GM18873 (cell line): ENCODE data around the gene CD300A.

ENCODE experiments used
- ATAC-seq: cut with Tn5 transposase; IDR thresholded peaks from one replicate; pipeline ENCODE4 v1.9.1; 2021; ENCODE audit warnings: mild to moderate bottlenecking, moderate library complexity, moderate number of reproducible peaks; ENCODE audit not compliant: unreplicated experiment, low FRiP score

The CD300A gene

DNA sequence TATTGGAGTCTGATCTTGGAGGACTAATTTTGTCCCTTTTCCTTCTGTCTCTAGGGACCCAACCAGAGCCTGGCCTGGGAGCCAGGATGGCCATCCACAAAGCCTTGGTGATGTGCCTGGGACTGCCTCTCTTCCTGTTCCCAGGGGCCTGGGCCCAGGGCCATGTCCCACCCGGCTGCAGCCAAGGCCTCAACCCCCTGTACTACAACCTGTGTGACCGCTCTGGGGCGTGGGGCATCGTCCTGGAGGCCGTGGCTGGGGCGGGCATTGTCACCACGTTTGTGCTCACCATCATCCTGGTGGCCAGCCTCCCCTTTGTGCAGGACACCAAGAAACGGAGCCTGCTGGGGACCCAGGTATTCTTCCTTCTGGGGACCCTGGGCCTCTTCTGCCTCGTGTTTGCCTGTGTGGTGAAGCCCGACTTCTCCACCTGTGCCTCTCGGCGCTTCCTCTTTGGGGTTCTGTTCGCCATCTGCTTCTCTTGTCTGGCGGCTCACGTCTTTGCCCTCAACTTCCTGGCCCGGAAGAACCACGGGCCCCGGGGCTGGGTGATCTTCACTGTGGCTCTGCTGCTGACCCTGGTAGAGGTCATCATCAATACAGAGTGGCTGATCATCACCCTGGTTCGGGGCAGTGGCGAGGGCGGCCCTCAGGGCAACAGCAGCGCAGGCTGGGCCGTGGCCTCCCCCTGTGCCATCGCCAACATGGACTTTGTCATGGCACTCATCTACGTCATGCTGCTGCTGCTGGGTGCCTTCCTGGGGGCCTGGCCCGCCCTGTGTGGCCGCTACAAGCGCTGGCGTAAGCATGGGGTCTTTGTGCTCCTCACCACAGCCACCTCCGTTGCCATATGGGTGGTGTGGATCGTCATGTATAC, 26.5 kb upstream of the CD300A start:
- ATAC-seq: no peak

DNA sequence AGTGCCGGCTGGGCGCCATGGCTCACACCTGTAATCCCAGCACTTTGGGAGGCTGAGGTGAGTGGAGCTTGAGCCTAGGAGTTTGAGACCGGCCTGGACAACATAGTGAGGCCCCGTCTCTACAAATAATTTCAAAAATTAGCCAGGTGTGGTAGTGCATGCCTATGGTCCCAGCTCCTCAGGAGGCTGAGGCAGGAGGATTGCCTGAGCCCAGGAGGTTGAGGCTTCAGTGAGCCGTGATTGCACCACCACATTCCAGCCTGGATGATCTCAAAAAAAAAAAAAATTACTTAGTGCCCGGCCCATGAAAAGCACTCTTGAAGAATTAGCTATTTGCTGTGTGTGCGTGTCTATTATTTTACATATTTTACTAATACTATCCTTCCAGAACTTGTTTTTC, 24.9 kb upstream of the CD300A start:
- no peak for ATAC-seq

DNA sequence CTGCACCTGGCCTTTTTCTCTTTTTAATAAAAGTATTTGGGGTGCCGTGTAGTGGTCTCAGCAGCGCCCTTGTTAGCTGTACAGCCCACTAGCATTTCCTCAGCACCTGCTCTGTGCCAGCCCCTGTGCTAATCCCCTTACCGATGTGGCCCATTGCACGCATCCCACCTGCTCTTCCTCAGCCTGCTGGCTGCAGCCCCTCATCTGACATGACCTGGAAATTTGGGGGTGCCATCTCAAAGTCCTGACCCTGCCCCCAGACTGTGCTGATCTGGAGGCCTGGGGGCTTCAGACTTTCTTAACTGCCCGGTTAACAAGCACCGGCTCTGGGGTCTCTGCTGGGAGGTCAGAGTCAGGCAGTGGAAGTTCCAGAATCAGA, 24.2 kb upstream of the CD300A start:
- no peak for ATAC-seq

- no peak for ATAC-seq
Measured at GRCh38 chr17:74442670-74443515, 23.5 kb upstream of the CD300A start.

DNA sequence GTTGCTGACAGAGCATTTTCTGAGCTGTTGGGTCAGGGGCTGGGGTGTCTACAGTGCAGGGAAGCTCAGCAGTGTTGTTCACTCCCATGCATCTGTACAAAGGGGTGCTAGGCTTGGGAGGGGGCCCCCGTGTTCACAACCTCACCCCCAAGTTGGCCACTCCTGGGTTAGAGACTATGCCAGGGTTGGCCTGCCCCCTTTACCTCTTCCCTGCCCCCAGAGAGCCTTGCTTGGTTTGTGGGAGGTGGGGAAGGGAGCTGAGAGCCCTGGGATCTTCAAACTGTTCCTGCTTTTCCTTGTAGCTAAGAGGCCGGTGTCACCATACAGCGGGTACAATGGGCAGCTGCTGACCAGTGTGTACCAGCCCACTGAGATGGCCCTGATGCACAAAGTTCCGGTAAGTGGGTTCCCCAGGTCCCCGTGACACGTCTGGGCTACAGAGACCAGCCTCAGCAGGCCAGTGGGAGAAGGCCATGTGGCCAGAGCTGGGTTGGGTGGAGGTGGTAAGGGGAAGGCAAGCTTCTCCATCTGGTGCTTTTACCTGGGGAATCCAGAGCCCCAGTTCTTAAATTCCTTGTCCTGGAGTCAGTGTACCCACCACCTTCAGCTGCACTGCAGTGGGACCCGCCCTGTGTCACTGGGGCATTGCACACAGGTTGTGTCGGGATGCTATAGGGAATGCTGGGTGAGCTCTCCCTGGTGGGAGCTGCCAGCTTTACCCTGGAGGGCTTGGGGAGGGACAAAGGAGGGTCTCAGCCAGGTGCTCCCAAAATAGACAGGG, 22.7 kb upstream of the CD300A start:
- ATAC-seq: no peak

DNA sequence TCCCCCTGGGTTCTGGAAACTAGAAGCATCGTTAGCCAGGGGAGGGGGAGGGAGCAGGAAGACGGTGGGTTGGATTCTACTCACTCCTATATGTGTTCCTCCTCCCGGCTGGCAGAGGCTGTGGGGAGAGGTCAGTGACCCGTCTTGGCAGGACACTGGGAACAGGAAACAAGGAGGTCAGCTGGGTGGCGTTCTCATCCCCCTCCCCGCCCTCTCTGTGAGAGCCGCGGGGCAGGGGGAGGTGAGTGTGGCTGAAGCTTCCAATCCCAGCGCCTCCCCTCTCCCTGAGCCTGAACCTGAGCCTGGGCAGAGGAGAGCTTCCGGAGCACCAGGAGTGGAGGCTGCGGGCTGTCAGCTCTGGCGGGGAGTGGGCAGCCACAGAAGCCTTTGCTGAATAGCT, 22.0 kb upstream of the CD300A start:
- ATAC-seq: no peak

- ATAC-seq: no peak
Measured at GRCh38 chr17:74445158-74445557, 21.3 kb upstream of the CD300A start.

GRCh38 chr17:74446551-74447500, 19.6 kb upstream of the CD300A start:
- no peak for ATAC-seq

- ATAC-seq: no peak
Measured at GRCh38 chr17:74447628-74448159, 18.7 kb upstream of the CD300A start.

- ATAC-seq: no peak
Measured at GRCh38 chr17:74448756-74449155, 17.7 kb upstream of the CD300A start.

DNA sequence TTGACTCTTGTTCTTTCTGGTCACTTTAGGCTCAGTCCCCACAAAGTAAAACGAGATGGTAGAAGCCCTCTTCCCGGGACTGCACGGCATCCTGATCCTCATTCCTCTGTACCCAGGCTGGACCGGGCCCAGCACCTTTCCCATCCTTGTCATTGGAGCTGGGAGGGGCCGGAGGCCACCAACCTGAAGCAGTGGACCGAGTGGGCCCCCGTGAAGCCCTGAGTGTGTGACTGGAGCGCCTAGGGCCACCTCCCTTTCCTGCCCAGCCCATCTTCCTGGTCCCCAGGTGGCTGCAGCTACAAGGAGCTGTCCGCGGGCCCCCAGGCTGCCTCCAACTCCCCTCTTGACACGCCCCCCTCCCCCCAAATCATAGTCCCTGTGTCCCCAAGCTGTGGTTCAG, 17.1 kb upstream of the CD300A start:
- no peak for ATAC-seq

DNA sequence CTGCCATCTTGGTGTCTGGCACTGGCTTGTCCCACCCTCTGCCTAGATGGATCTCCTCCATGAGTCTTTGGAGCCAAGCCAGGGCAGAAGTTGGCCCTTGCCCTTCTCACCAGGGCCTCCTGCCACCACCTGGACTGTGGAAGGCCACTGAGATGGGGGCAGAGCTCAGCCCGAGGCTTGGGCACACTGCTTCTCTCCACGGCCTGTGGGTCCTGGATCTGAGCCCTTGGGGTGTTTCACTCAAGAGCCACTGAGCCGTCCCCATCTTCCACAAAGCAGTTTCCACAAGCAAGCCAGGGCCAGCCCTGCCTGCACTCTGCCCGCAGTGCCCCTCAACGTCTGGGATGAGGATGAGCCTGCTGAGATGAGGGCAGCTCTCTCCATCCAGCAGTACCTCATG, 16.7 kb upstream of the CD300A start:
- no peak for ATAC-seq

- ATAC-seq: no peak
Measured at GRCh38 chr17:74450231-74450630, 16.2 kb upstream of the CD300A start.

DNA sequence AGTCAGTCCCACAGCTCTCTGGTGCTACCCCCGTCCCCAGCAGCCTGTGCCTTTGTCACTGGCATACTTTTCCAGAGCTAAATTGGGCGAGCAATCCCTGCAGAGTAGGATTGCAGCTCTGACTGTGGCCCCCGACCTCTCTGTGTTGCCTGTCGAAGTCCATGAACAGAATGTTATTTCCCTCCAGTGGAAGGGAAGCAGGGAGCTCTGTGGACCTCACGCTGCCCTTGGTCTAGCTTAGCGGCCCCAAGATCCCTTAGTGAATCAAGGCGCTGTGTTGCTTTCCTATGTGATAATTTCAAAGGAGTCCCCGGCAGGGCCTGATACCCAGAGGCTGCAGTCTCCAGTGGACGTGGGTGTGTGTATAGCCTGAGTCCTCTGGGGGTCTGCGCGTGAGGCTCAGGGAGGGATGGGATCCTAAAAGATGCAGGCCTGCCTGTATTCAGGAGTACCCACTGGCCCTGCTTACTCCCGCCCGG, 15.5 kb upstream of the CD300A start:
- no peak for ATAC-seq

- ATAC-seq: no peak
Measured at GRCh38 chr17:74451557-74451956, 14.9 kb upstream of the CD300A start.

- no peak for ATAC-seq
Measured at GRCh38 chr17:74452033-74452840, 14.2 kb upstream of the CD300A start.

DNA sequence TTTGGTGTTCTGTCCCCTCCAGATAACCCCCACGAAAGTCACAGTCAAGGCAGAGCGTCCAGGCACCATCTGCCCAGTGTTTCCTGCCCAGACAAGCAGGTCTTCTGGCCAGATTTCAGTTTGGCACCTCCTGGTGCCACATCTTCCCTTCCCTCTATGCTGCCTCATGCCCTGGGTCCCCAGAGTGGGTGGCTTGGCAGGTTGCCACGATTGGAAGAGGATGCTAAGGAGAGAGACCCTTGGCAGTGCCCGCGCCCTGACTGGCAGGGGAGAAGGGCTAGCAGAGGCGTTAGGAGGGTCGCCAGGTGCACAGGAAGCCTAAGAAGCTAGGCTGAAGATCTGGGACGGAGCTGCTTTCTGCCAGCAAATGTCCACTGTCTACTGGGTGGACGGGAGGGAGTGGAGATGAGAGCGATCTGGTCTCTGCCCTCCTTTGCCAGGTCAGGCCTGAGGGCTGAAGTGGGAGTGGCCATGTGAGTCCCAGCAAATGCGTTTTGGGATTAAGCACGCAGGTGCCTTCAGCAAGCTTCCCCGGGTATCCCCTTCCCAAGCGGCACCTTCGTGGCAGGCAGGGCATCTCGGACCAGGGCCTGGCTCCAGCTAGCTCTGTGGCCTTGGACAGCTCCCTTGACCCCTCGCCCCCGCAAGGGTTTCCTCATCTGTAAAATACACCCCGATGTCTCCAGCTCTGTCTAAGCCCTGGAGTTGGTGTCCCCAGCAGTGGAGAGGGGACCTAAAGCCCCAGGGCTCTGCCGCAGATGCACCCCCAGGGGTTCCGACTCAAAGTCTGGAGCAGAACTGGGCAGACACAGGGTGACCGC, 13.4 kb upstream of the CD300A start:
- ATAC-seq: no peak
